Endothelial cell of umbilical vein (primary cell): Measurements from ENCODE around the gene TRMT10C. TPM values are rescaled to one million over a fixed set of nuclear protein-coding genes. Genes with fewer than 3 reads are reported as not detected.

Source experiments
- BruUV-seq: library from RNA; stranded (reverse); fragments of 400-500 nt; replicated peaks from 2 replicates; lab custom pipeline; 2021; lab: Mats Ljungman, UMichigan
- CTCF ChIA-PET: fragments of 300-600, 350-600 bp; sonication (Branson Sonifier 250); formaldehyde crosslinking; loops from one replicate; lab custom pipeline; 2021; ENCODE audit warnings: antibody characterized with exemption, inconsistent platforms; lab: Charles Lee
- POLR2A ChIA-PET: fragments of 300-600, 350-600 bp; sonication (Branson Sonifier 250); formaldehyde crosslinking; loops from one replicate; lab custom pipeline; 2021; ENCODE audit warnings: antibody characterized with exemption, inconsistent platforms; lab: Charles Lee
- DNase-seq: peaks from one replicate; pipeline ENCODE4 v3.0.0-alpha.2; 2011; ENCODE audit warnings: low read depth, low spot score
- FAIRE-seq: peaks from 2 replicates; lab custom pipeline; 2011; peaks lifted over from hg19 to GRCh38; lab: Jason Lieb, UNC
- H2AFZ ChIP-seq: 2 replicates; pipeline ENCODE4 v1.6.0; 2012; ENCODE audit warnings: low read depth, low read length, control low read depth, inconsistent platforms
- H3K27ac ChIP-seq: 2 replicates; pipeline ENCODE4 v1.5.1; 2011; ENCODE audit warnings: low read depth, mild to moderate bottlenecking, control low read depth, low read length, moderate library complexity; ENCODE audit not compliant: insufficient read depth
- H3K27me3 ChIP-seq, 2 experiments: 2 replicates each; pipeline versions ENCODE4 v1.6.0 to v1.6.1; 2011; ENCODE audit warnings: low read length in 2 of 2, mixed read lengths in 1 of 2; ENCODE audit not compliant: control insufficient read depth in 2 of 2, insufficient read depth in 2 of 2
- H3K36me3 ChIP-seq, 2 experiments: 2 replicates in 1 of 2; 3 replicates in 1 of 2; pipeline ENCODE4 v1.5.1; 2011; ENCODE audit warnings: low read length in 2 of 2, mild to moderate bottlenecking in 1 of 2, moderate library complexity in 1 of 2; ENCODE audit not compliant: control insufficient read depth in 2 of 2, insufficient read depth in 2 of 2; ENCODE audit errors: extremely low read depth in 1 of 2
- H3K4me1 ChIP-seq: 3 replicates; pipeline ENCODE4 v1.5.1; 2011; ENCODE audit warnings: mild to moderate bottlenecking, low read length; ENCODE audit not compliant: control insufficient read depth, insufficient read depth; ENCODE audit errors: extremely low read depth
- H3K4me2 ChIP-seq: 2 replicates; pipeline ENCODE4 v1.6.1; 2011; ENCODE audit warnings: low read length, control low read depth, mixed read lengths; ENCODE audit not compliant: insufficient read depth
- H3K4me3 ChIP-seq, 3 experiments: fragments of 200-600 bp in 1 of 3; sonication (generic), shearing (Covaris generic) in 1 of 3; replicated peaks in 1 of 3; 2 replicates each; pipeline ENCODE4 v1.5.1; 2011 to 2016; ENCODE audit warnings: control low read depth in 3 of 3, low read length in 3 of 3, mild to moderate bottlenecking in 2 of 3, inconsistent platforms in 1 of 3, low read depth in 1 of 3, moderate library complexity in 1 of 3; ENCODE audit not compliant: insufficient read depth in 1 of 3
- H3K79me2 ChIP-seq: 2 replicates; pipeline ENCODE4 v1.6.0; 2012; ENCODE audit warnings: low read length, inconsistent platforms; ENCODE audit not compliant: control insufficient read depth, insufficient read depth
- H3K9ac ChIP-seq: replicated peaks from 2 replicates; pipeline ENCODE3; 2011; ENCODE audit warnings: low read length, control low read depth; ENCODE audit not compliant: insufficient read depth; ENCODE audit errors: extremely low read depth
- H3K9me1 ChIP-seq: replicated peaks from 3 replicates; pipeline ENCODE4 v1.6.0; 2011; ENCODE audit warnings: mild to moderate bottlenecking, low read length; ENCODE audit not compliant: control insufficient read depth, insufficient read depth; ENCODE audit errors: extremely low read depth
- H3K9me3 ChIP-seq: replicated peaks from 2 replicates; pipeline ENCODE4 v1.5.1; 2012; ENCODE audit warnings: low read length, inconsistent platforms; ENCODE audit not compliant: control insufficient read depth, insufficient read depth
- H4K20me1 ChIP-seq: replicated peaks from 2 replicates; pipeline ENCODE3; 2011; ENCODE audit warnings: mild to moderate bottlenecking, low read length; ENCODE audit not compliant: control insufficient read depth, insufficient read depth; ENCODE audit errors: extremely low read depth
- CTCF ChIP-seq, 2 donors: IDR thresholded peaks; 1 replicate in 1 of 2; 2 replicates in 1 of 2; pipeline ENCODE4 v1.5.1; 2011; ENCODE audit warnings: low read length in 2 of 2, mild to moderate bottlenecking in 2 of 2, moderate library complexity in 2 of 2, control low read depth in 1 of 2, inconsistent platforms in 1 of 2, low read depth in 1 of 2; ENCODE audit not compliant: insufficient read depth in 1 of 2; ENCODE audit errors: extremely low read depth in 1 of 2
- EZH2 ChIP-seq: IDR thresholded peaks from 2 replicates; pipeline ENCODE4 v1.6.1; 2012; ENCODE audit warnings: borderline replicate concordance, low read depth, mild to moderate bottlenecking, moderate library complexity, low read length, inconsistent platforms; ENCODE audit not compliant: severe bottlenecking
- FOS ChIP-seq: IDR thresholded peaks from 2 replicates; pipeline ENCODE4 v1.6.1; 2011; ENCODE audit warnings: mild to moderate bottlenecking, low read length, moderate library complexity, borderline replicate concordance; ENCODE audit not compliant: insufficient read depth
- GATA2 ChIP-seq: IDR thresholded peaks from 2 replicates; pipeline ENCODE4 v1.7.0; 2011; ENCODE audit warnings: low read depth, mild to moderate bottlenecking, moderate library complexity, mixed read lengths, low read length; ENCODE audit not compliant: insufficient read length, insufficient read depth
- JUN ChIP-seq: IDR thresholded peaks from 2 replicates; pipeline ENCODE4 v1.6.1; 2011; ENCODE audit warnings: borderline replicate concordance, low read depth; ENCODE audit not compliant: insufficient read length, insufficient read depth
- MAX ChIP-seq: IDR thresholded peaks from 2 replicates; pipeline ENCODE4 v1.6.1; 2011; ENCODE audit not compliant: insufficient read depth, insufficient read length
- MYC ChIP-seq: IDR thresholded peaks from one replicate; pipeline ENCODE4 v1.6.1; 2011; ENCODE audit warnings: mild to moderate bottlenecking, low read depth, low read length
- POLR2A ChIP-seq: IDR thresholded peaks from 2 replicates; pipeline ENCODE4 v1.6.1; 2012; ENCODE audit warnings: low read depth, mild to moderate bottlenecking, control low read depth, low read length
- POLR2AphosphoS5 ChIP-seq: IDR thresholded peaks from 2 replicates; pipeline ENCODE4 v1.6.1; 2012; ENCODE audit warnings: low read depth, mild to moderate bottlenecking, control low read depth, low read length, moderate library complexity; ENCODE audit not compliant: insufficient read depth
- dilution Hi-C: fragments of 300-500 bp; cut with MboI; formaldehyde crosslinking; loops from one replicate; pipeline ENCODE4 v1.15.0; 2019; ENCODE audit warnings: low sequenced_read_pairs; ENCODE audit not compliant: extremely low pct_ligation_motif_present
- intact Hi-C: fragments of 100-400 bp; cut with micrococcal nuclease; formaldehyde crosslinking; loops from one replicate; pipeline ENCODE4 v1.10.0; 2022
- polyA plus RNA-seq, 4 experiments: library from polyadenylated mRNA; depleted of rRNA in 3 of 4; stranded (reverse) in 3 of 4; unstranded in 1 of 4; fragments of >200 nt; gene quantifications; 2 replicates each; pipeline versions ENCODE4 v1.2.1 to v1.2.3, GENCODE V29; 2011 to 2012; ENCODE audit warnings: missing spikeins in 1 of 4
- total RNA-seq: library from RNA; stranded (reverse); gene quantifications from 2 replicates; pipeline ENCODE4 v1.2.3, GENCODE V29; 2021

Gene TRMT10C
- total and polyA plus RNA-seq, 2 donors (not counting 3 experiments of a cell fraction or from before 2014, with no cell fraction given): 16.6 to 28.0 TPM

GRCh38 chr3:101602731-101603130 lies 41.1 kb downstream of the TRMT10C start:
- H3K4me1 ChIP-seq: no peaks in the 10 kb centered on the region
- POLR2A ChIA-PET: no interaction called here
- no peak overlapping the region for H3K9ac ChIP-seq
- CTCF ChIA-PET: no interaction called here
- H3K27ac ChIP-seq: no peak overlapping the region
- dilution Hi-C loops (no loop called here), intact Hi-C loops (no loop called here)
- no peak for FAIRE-seq
- no peak for DNase-seq
- H3K9me1 ChIP-seq: no peaks in the 10 kb centered on the region
- no peak overlapping the region for H3K4me2 ChIP-seq
- H3K27me3 ChIP-seq: no peaks in the 10 kb centered on the region
- H3K36me3 ChIP-seq: no peaks in the 10 kb centered on the region
- no peak overlapping the region for H2AFZ ChIP-seq
- H3K79me2 ChIP-seq: no peaks in the 10 kb centered on the region
- no TSS peak for BruUV-seq
- TF ChIP-seq MYC: no peak
- no peak for TF ChIP-seq EZH2
- no peak for TF ChIP-seq POLR2A
- no peak for TF ChIP-seq JUN
- TF ChIP-seq CTCF (IDR thresholded peaks at IDR 0.05; ENCODE audit: extremely low read depth in 1 of 2, insufficient read depth in 1 of 2, low read depth in 1 of 2, low read length in 2 of 2): no peak
- no peak for TF ChIP-seq MAX
- TF ChIP-seq GATA2: no peak
- TF ChIP-seq FOS: no peak
- no peak for TF ChIP-seq POLR2AphosphoS5
- no peak overlapping the region for H3K4me3 ChIP-seq
- H4K20me1 ChIP-seq: no peaks in the 10 kb centered on the region
- no peaks in the 10 kb centered on the region for H3K9me3 ChIP-seq
